GM12878 (cell line): Measurements from ENCODE around the gene MDGA2.

Source experiments
- BRCA1 ChIP-seq: IDR thresholded peaks from 2 replicates; pipeline ENCODE4 v1.6.1; 2011; ENCODE audit warnings: low read depth, low read length, improper control_type of control experiment
- CHD4 ChIP-seq: fragments of 200-600 bp; sonication (generic); IDR thresholded peaks from 2 replicates; pipeline ENCODE4 v1.6.1; 2016; ENCODE audit warnings: mild to moderate bottlenecking
- EZH2 ChIP-seq: IDR thresholded peaks from 2 replicates; pipeline ENCODE4 v1.6.1; 2012; ENCODE audit warnings: low read depth, mild to moderate bottlenecking, control low read depth, inconsistent platforms, low read length, borderline replicate concordance; ENCODE audit not compliant: control insufficient read depth
- HDAC2 ChIP-seq: fragments of 200-600 bp; sonication (generic); IDR thresholded peaks from 2 replicates; pipeline ENCODE4 v1.6.1; 2017
- MXI1 ChIP-seq: fragments of 150-350 bp; IDR thresholded peaks from 2 replicates; pipeline ENCODE4 v1.6.1; 2011; ENCODE audit warnings: low read depth, mild to moderate bottlenecking, inconsistent platforms, low read length, improper control_type of control experiment
- POLR2A ChIP-seq: IDR thresholded peaks from 2 replicates; pipeline ENCODE4 v1.6.1; 2011; ENCODE audit warnings: low read depth, mild to moderate bottlenecking, low read length
- SIN3A ChIP-seq: IDR thresholded peaks from 2 replicates; pipeline ENCODE4 v1.6.1; 2012; ENCODE audit warnings: low read depth, low read length, improper control_type of control experiment
- SIX5 ChIP-seq: IDR thresholded peaks from 2 replicates; pipeline ENCODE4 v1.6.1; 2011; ENCODE audit warnings: mild to moderate bottlenecking, low read depth, low read length, moderate library complexity; ENCODE audit not compliant: severe bottlenecking
- USF1 ChIP-seq: IDR thresholded peaks from 2 replicates; pipeline ENCODE4 v1.6.1; 2011; ENCODE audit warnings: borderline replicate concordance, low read depth, mild to moderate bottlenecking, moderate library complexity, mixed read lengths, low read length; ENCODE audit not compliant: insufficient read depth; ENCODE audit errors: extremely low read length
- TF ChIP-seq, protein P1 (sequence below), 3 experiments: IDR thresholded peaks in 2 of 3; conservative IDR thresholded peaks in 1 of 3; 2 replicates each; pipeline ENCODE4 v1.5.1; 2011; ENCODE audit warnings: low read depth in 3 of 3, low read length in 3 of 3, mild to moderate bottlenecking in 3 of 3, control low read depth in 2 of 3, moderate library complexity in 2 of 3, inconsistent platforms in 1 of 3, mixed read lengths in 1 of 3; ENCODE audit not compliant: control insufficient read depth in 2 of 3, insufficient read depth in 1 of 3; ENCODE audit errors: extremely low read depth in 1 of 3
- TF ChIP-seq, protein P2 (sequence below): IDR thresholded peaks from 2 replicates; pipeline ENCODE4 v1.6.1; 2012; ENCODE audit warnings: low read depth, low read length, improper control_type of control experiment
- TF ChIP-seq, protein P3 (sequence below): IDR thresholded peaks from 2 replicates; pipeline ENCODE4 v1.6.1; 2012; ENCODE audit warnings: low read depth, low read length, improper control_type of control experiment
- TF ChIP-seq, protein P4 (sequence below): IDR thresholded peaks from 2 replicates; pipeline ENCODE4 v1.6.1; 2011; ENCODE audit warnings: low read depth, low read length, improper control_type of control experiment, borderline replicate concordance

DNA sequence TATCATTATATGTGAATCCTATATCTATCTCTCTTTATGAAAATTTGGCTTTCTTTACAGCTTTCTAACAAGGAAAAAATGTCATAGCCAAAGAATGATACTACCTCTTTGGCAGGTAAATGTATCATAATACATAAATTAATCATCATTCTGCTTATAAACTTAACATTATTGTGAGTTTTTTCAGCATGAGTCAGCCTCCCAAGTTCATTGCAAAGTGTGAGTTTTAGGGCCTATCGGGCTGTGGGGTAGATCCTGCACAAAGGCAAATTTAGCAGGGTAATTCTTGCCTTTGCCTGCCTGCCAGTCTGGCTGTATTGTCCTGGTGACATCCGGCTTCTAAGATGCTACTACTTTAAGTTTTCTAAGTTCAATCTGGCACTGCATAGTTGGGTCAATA lies 412.6 kb downstream of the MDGA2 start:
- TF ChIP-seq, protein P1, sequence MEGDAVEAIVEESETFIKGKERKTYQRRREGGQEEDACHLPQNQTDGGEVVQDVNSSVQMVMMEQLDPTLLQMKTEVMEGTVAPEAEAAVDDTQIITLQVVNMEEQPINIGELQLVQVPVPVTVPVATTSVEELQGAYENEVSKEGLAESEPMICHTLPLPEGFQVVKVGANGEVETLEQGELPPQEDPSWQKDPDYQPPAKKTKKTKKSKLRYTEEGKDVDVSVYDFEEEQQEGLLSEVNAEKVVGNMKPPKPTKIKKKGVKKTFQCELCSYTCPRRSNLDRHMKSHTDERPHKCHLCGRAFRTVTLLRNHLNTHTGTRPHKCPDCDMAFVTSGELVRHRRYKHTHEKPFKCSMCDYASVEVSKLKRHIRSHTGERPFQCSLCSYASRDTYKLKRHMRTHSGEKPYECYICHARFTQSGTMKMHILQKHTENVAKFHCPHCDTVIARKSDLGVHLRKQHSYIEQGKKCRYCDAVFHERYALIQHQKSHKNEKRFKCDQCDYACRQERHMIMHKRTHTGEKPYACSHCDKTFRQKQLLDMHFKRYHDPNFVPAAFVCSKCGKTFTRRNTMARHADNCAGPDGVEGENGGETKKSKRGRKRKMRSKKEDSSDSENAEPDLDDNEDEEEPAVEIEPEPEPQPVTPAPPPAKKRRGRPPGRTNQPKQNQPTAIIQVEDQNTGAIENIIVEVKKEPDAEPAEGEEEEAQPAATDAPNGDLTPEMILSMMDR (IDR thresholded peaks at IDR 0.05 in 2 of 3, conservative IDR thresholded peaks at IDR 0.05 in 1 of 3; ENCODE audit: control insufficient read depth in 2 of 3, extremely low read depth in 1 of 3, insufficient read depth in 1 of 3, low read depth in 3 of 3, low read length in 3 of 3) = no peak
- TF ChIP-seq SIN3A (no peak), EZH2 (no peak), POLR2A (no peak), HDAC2 (no peak), CHD4 (no peak), USF1 (no peak), BRCA1 (no peak), SIX5 (no peak), MXI1 (no peak)
- TF ChIP-seq, protein P2, sequence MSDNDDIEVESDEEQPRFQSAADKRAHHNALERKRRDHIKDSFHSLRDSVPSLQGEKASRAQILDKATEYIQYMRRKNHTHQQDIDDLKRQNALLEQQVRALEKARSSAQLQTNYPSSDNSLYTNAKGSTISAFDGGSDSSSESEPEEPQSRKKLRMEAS = no peak
- TF ChIP-seq, protein P3, sequence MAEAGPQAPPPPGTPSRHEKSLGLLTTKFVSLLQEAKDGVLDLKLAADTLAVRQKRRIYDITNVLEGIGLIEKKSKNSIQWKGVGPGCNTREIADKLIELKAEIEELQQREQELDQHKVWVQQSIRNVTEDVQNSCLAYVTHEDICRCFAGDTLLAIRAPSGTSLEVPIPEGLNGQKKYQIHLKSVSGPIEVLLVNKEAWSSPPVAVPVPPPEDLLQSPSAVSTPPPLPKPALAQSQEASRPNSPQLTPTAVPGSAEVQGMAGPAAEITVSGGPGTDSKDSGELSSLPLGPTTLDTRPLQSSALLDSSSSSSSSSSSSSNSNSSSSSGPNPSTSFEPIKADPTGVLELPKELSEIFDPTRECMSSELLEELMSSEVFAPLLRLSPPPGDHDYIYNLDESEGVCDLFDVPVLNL = no peak
- TF ChIP-seq, protein P4, sequence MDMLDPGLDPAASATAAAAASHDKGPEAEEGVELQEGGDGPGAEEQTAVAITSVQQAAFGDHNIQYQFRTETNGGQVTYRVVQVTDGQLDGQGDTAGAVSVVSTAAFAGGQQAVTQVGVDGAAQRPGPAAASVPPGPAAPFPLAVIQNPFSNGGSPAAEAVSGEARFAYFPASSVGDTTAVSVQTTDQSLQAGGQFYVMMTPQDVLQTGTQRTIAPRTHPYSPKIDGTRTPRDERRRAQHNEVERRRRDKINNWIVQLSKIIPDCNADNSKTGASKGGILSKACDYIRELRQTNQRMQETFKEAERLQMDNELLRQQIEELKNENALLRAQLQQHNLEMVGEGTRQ = no peak
